ENCODE measurements around the gene SLC13A3. TPM values are rescaled to one million over a fixed set of nuclear protein-coding genes. Genes with fewer than 3 reads are reported as not detected.

SLC13A3 gene
- total RNA-seq, 3 donors from 2014 or later, result 0.27 to 0.54 TPM; not detected in 1

GRCh38 chr20:46621492-46621891 lies 29.8 kb downstream of the SLC13A3 start:
- ATAC-seq (no peak), DNase-seq (no peak)
- no peak overlapping the region for H3K4me3 ChIP-seq
- TF ChIP-seq CTCF (IDR thresholded peaks at IDR 0.05), result no peak
- H3K36me3 ChIP-seq (ENCODE audit: low read depth), result no peaks in the 10 kb centered on the region
- H3K4me1 ChIP-seq (ENCODE audit: low read depth), result no peaks in the 10 kb centered on the region
- intact Hi-C loops (cut with DNase I, micrococcal nuclease), result no loop called here
- H3K9me3 ChIP-seq, result peaks cover 3% of the 10 kb centered on the region

- intact Hi-C loops (cut with DNase I, micrococcal nuclease), result no loop called here
- no peaks in the 10 kb centered on the region for H3K4me1 ChIP-seq (ENCODE audit: low read depth)
Measured at GRCh38 chr20:46619445-46619844, 31.8 kb downstream of the SLC13A3 start.

GRCh38 chr20:46618316-46619100 lies 32.8 kb downstream of the SLC13A3 start:
- intact Hi-C loops (cut with DNase I, micrococcal nuclease), result no loop called here

More at GRCh38 chr20:46619445-46619844, 31.8 kb downstream of the SLC13A3 start:
- Histone ChIP-seq H3K36me3 (ENCODE audit: low read depth) (no peaks in the 10 kb centered on the region), H3K9me3 (peaks cover 3% of the 10 kb centered on the region), H3K4me3 (no peak overlapping the region)
- TF ChIP-seq CTCF (IDR thresholded peaks at IDR 0.05), result no peak
- DNase-seq, result no peak
- no peak for ATAC-seq

GRCh38 chr20:46614503-46614902 lies 36.8 kb downstream of the SLC13A3 start:
- TF ChIP-seq CTCF (IDR thresholded peaks at IDR 0.05), result no peak
- intact Hi-C loops (cut with DNase I, micrococcal nuclease), result no loop called here
- DNase-seq (no peak), ATAC-seq (no peak)
- Histone ChIP-seq H3K9me3 (no peaks in the 10 kb centered on the region), H3K4me3 (no peak overlapping the region), H3K4me1 (ENCODE audit: low read depth) (no peaks in the 10 kb centered on the region), H3K36me3 (ENCODE audit: low read depth) (no peaks in the 10 kb centered on the region)

More at GRCh38 chr20:46618316-46619100, 32.8 kb downstream of the SLC13A3 start:
- no peak for DNase-seq
- H3K36me3 ChIP-seq (ENCODE audit: low read depth), result no peaks in the 10 kb centered on the region
- TF ChIP-seq CTCF (IDR thresholded peaks at IDR 0.05), result no peak
- no peak overlapping the region for H3K4me3 ChIP-seq
- H3K4me1 ChIP-seq (ENCODE audit: low read depth), result no peaks in the 10 kb centered on the region
- no peak for ATAC-seq
- H3K9me3 ChIP-seq, result no peaks in the 10 kb centered on the region

- TF ChIP-seq CTCF (IDR thresholded peaks at IDR 0.05), result no peak
- intact Hi-C loops (cut with DNase I, micrococcal nuclease), result no loop called here
- no peak for DNase-seq
- ATAC-seq, result no peak
- Histone ChIP-seq H3K4me3 (no peak overlapping the region), H3K4me1 (ENCODE audit: low read depth) (no peaks in the 10 kb centered on the region), H3K36me3 (ENCODE audit: low read depth) (no peaks in the 10 kb centered on the region), H3K9me3 (no peaks in the 10 kb centered on the region)
Measured at GRCh38 chr20:46610145-46610544, 41.1 kb downstream of the SLC13A3 start.

Measured in mucosa of descending colon (tissue), 3 donors.